Pulmonary artery endothelial cell (primary cell): ENCODE results near the gene MRPS21. TPM values are rescaled to one million over a fixed set of nuclear protein-coding genes. Genes with fewer than 3 reads are reported as not detected.
A peak's percentile ranks its signal among the peaks of the same experiment; 100 is the strongest.
"Not testable (repeated sequence)": the region's sequence is repeated elsewhere in the genome, so short reads cannot be mapped to it uniquely, and the experiment has no call there.

Source experiments
- DNase-seq: peaks from one replicate; pipeline ENCODE4 v3.0.0-alpha.2; 2011; ENCODE audit warnings: low read depth, low spot score
- total RNA-seq: library from RNA; depleted of rRNA; stranded (reverse); fragments of >200 nt; gene quantifications from 2 replicates; pipeline ENCODE4 v1.2.3, GENCODE V29; 2014

MRPS21 gene
- total RNA-seq, 1 donor from 2014 or later = 60.9 TPM

- peak; percentile 32 for DNase-seq
Observed at GRCh38 chr1:150281221-150281757, 12.4 kb upstream of the MRPS21 start.

- DNase-seq = peak; percentile 95
Observed at GRCh38 chr1:150281758-150282557, 11.7 kb upstream of the MRPS21 start, which contains the start of gene CIART. Gene CIART, plus strand, starts transcription at chr1:150282554. Its CDS starts 714 bp downstream, at chr1:150283268.

GRCh38 chr1:150282558-150282958 lies 11.1 kb upstream of the MRPS21 start:
- DNase-seq = no peak

- no peak for DNase-seq
Observed at GRCh38 chr1:150283260-150283659, 10.4 kb upstream of the MRPS21 start.

GRCh38 chr1:150288382-150288781 lies 5.3 kb upstream of the MRPS21 start:
- DNase-seq = no peak

GRCh38 chr1:150288822-150289221 lies 4.8 kb upstream of the MRPS21 start:
- no peak for DNase-seq

- no peak for DNase-seq
Observed at GRCh38 chr1:150295476-150295875, 1.8 kb downstream of the MRPS21 start.

- no peak for DNase-seq
Observed at GRCh38 chr1:150299716-150300115, 6.1 kb downstream of the MRPS21 start.

- DNase-seq = no peak
Observed at GRCh38 chr1:150302338-150302737, 8.7 kb downstream of the MRPS21 start.

- no peak for DNase-seq
Observed at GRCh38 chr1:150302902-150303301, 9.2 kb downstream of the MRPS21 start.

- not testable (repeated sequence) for DNase-seq
Observed at GRCh38 chr1:150308585-150308984, 14.9 kb downstream of the MRPS21 start.

GRCh38 chr1:150309758-150310508 lies 16.3 kb downstream of the MRPS21 start:
- no peak for DNase-seq

- DNase-seq = no peak
Observed at GRCh38 chr1:150311762-150312161, 18.1 kb downstream of the MRPS21 start.

- DNase-seq = not testable (repeated sequence)
Observed at GRCh38 chr1:150314691-150315090, 21.0 kb downstream of the MRPS21 start.

- DNase-seq = no peak
Observed at GRCh38 chr1:150320667-150320978, 27.0 kb downstream of the MRPS21 start.

GRCh38 chr1:150321826-150322166 lies 28.1 kb downstream of the MRPS21 start:
- DNase-seq = no peak

GRCh38 chr1:150322310-150322709 lies 28.6 kb downstream of the MRPS21 start:
- DNase-seq = no peak

GRCh38 chr1:150332651-150333290 lies 39.1 kb downstream of the MRPS21 start:
- DNase-seq = no peak

GRCh38 chr1:150346316-150346715 lies 52.7 kb downstream of the MRPS21 start:
- DNase-seq = no peak

GRCh38 chr1:150352866-150353265 lies 59.2 kb downstream of the MRPS21 start:
- DNase-seq = no peak
